ENCODE results near the gene GREB1. TPM values are rescaled to one million over a fixed set of nuclear protein-coding genes. Genes with fewer than 3 reads are reported as not detected.

Gene GREB1
- total and polyA plus RNA-seq, 2 of the 13 experiments (the other 11 are each of a cell fraction or from before 2014, with no cell fraction given) = 31.3 to 61.2 TPM

DNA sequence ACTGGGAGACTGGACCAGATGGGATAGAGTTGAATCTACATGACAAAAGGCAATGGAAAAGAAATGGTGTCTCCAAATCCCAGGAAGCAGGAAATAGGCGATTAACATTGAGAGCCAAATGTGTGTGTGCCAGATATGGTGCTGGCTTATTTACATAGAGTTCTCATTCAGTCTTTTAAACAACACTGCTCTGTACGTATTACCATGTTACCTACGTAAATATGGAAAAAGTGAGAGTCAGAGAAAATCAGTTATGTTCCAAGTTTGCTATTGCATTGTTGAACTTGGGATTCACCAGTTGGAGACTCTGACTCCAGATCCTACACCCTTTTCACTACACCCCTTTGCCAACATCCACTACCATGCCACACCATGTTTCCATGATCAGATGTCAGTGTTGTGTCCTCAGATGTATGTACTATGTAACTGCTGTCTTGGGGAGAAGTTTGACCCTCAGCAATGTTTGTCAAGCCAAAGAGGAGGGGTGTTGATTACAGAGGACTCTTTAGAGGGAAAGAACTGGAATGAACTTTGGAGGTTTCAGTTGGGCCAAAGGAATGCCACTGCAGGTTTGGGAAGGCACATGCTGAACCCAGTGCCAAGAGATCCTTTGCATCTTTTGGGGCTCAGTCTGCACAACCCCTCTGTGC is 19.6 kb upstream of the GREB1 start (continued):
- TF ChIP-seq, protein P1, sequence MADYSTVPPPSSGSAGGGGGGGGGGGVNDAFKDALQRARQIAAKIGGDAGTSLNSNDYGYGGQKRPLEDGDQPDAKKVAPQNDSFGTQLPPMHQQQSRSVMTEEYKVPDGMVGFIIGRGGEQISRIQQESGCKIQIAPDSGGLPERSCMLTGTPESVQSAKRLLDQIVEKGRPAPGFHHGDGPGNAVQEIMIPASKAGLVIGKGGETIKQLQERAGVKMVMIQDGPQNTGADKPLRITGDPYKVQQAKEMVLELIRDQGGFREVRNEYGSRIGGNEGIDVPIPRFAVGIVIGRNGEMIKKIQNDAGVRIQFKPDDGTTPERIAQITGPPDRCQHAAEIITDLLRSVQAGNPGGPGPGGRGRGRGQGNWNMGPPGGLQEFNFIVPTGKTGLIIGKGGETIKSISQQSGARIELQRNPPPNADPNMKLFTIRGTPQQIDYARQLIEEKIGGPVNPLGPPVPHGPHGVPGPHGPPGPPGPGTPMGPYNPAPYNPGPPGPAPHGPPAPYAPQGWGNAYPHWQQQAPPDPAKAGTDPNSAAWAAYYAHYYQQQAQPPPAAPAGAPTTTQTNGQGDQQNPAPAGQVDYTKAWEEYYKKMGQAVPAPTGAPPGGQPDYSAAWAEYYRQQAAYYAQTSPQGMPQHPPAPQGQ (CRISPR knock-in tag; IDR thresholded peaks at IDR 0.05; ENCODE audit: borderline replicate concordance) = no peak
- TF ChIP-seq NCOA5 (CRISPR knock-in tag; IDR thresholded peaks at IDR 0.05) (no peak), SETDB1 (CRISPR knock-in tag; IDR thresholded peaks at IDR 0.05; ENCODE audit: borderline replicate concordance) (no peak), MEF2D (CRISPR knock-in tag; IDR thresholded peaks at IDR 0.05) (no peak), SKI (IDR thresholded peaks at IDR 0.05; ENCODE audit: partially characterized antibody) (no peak), HMG20B (CRISPR knock-in tag; conservative IDR thresholded peaks at IDR 0.05) (0 out of 2 replicates have a peak, but pooled peaks have one; percentile 19), TBX3 (IDR thresholded peaks at IDR 0.05; ENCODE audit: borderline replicate concordance) (no peak), ZNF672 (CRISPR knock-in tag; IDR thresholded peaks at IDR 0.05) (no peak), EP300 (IDR thresholded peaks at IDR 0.05; ENCODE audit: low read depth in 2 of 2, low read length in 2 of 2) (peak in 1 of 2 experiments; percentile 65; a peak in 1 of 4 replicates), EP300 (CRISPR knock-in tag; IDR thresholded peaks at IDR 0.05; ENCODE audit: borderline replicate concordance) (peak; percentile 29; the same call in 1 of the 2 replicates), FOXJ3 (CRISPR knock-in tag; IDR thresholded peaks at IDR 0.05; ENCODE audit: borderline replicate concordance) (peak; percentile 66; the same call in 1 of the 2 replicates), FOXP1 (IDR thresholded peaks at IDR 0.05) (no peak), FOXP1 (CRISPR knock-in tag; IDR thresholded peaks at IDR 0.05) (peak; percentile 43; the same call in 1 of the 2 replicates), ZNF850 (CRISPR knock-in tag; conservative IDR thresholded peaks at IDR 0.05) (no peak)
- TF ChIP-seq, protein P2, sequence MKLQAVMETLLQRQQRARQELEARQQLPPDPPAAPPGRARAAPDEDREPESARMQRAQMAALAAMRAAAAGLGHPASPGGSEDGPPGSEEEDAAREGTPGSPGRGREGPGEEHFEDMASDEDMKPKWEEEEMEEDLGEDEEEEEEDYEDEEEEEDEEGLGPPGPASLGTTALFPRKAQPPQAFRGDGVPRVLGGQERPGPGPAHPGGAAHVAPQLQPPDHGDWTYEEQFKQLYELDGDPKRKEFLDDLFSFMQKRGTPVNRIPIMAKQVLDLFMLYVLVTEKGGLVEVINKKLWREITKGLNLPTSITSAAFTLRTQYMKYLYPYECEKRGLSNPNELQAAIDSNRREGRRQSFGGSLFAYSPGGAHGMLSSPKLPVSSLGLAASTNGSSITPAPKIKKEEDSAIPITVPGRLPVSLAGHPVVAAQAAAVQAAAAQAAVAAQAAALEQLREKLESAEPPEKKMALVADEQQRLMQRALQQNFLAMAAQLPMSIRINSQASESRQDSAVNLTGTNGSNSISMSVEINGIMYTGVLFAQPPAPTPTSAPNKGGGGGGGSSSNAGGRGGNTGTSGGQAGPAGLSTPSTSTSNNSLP (IDR thresholded peaks at IDR 0.05; ENCODE audit: low read depth, low read length) = no peak
- TF ChIP-seq, protein P3, sequence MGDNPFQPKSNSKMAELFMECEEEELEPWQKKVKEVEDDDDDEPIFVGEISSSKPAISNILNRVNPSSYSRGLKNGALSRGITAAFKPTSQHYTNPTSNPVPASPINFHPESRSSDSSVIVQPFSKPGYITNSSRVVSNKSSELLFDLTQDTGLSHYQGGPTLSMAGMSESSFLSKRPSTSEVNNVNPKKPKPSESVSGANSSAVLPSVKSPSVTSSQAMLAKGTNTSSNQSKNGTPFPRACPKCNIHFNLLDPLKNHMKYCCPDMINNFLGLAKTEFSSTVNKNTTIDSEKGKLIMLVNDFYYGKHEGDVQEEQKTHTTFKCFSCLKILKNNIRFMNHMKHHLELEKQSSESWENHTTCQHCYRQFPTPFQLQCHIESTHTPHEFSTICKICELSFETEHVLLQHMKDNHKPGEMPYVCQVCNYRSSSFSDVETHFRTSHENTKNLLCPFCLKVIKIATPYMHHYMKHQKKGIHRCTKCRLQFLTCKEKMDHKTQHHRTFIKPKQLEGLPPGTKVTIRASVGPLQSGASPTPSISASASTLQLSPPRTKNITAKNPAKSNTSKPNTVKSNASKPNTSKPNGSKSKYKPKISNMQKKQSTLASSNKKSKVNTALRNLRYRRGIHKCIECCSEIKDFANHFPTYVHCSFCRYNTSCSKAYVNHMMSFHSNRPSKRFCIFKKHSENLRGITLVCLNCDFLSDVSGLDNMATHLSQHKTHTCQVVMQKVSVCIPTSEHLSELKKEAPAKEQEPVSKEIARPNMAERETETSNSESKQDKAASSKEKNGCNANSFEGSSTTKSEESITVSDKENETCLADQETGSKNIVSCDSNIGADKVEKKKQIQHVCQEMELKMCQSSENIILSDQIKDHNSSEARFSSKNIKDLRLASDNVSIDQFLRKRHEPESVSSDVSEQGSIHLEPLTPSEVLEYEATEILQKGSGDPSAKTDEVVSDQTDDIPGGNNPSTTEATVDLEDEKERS (CRISPR knock-in tag; IDR thresholded peaks at IDR 0.05) = no peak
- TF ChIP-seq, protein P4, sequence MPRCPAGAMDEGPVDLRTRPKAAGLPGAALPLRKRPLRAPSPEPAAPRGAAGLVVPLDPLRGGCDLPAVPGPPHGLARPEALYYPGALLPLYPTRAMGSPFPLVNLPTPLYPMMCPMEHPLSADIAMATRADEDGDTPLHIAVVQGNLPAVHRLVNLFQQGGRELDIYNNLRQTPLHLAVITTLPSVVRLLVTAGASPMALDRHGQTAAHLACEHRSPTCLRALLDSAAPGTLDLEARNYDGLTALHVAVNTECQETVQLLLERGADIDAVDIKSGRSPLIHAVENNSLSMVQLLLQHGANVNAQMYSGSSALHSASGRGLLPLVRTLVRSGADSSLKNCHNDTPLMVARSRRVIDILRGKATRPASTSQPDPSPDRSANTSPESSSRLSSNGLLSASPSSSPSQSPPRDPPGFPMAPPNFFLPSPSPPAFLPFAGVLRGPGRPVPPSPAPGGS (CRISPR knock-in tag; IDR thresholded peaks at IDR 0.05) = 0 out of 2 replicates have a peak, but pooled peaks have one; percentile 15
- TF ChIP-seq, protein P5, sequence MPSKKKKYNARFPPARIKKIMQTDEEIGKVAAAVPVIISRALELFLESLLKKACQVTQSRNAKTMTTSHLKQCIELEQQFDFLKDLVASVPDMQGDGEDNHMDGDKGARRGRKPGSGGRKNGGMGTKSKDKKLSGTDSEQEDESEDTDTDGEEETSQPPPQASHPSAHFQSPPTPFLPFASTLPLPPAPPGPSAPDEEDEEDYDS (CRISPR knock-in tag; IDR thresholded peaks at IDR 0.05) = no peak

Data from HepG2 (cell line).